Osteocyte (in vitro differentiated cells): Measurements from ENCODE around the gene SORBS1. TPM values are rescaled to one million over a fixed set of nuclear protein-coding genes. Genes with fewer than 3 reads are reported as not detected.

Experiments
- DNase-seq: peaks from one replicate; pipeline ENCODE4 v3.0.0; 2021; ENCODE audit warnings: mixed read lengths; ENCODE audit not compliant: unreplicated experiment; ENCODE audit errors: extremely low spot score
- H3K27ac Mint-ChIP-seq: one replicate; pipeline ENCODE4 v1.8.0; 2021; ENCODE audit warnings: mild to moderate bottlenecking, mixed read lengths; ENCODE audit not compliant: unreplicated experiment
- H3K27me3 Mint-ChIP-seq: one replicate; pipeline ENCODE4 v1.8.0; 2021; ENCODE audit warnings: mixed read lengths; ENCODE audit not compliant: unreplicated experiment
- H3K36me3 Mint-ChIP-seq: one replicate; pipeline ENCODE4 v1.8.0; 2021; ENCODE audit warnings: mixed read lengths; ENCODE audit not compliant: unreplicated experiment
- H3K4me1 Mint-ChIP-seq: one replicate; pipeline ENCODE4 v1.8.0; 2021; ENCODE audit warnings: mixed read lengths; ENCODE audit not compliant: unreplicated experiment
- H3K4me3 Mint-ChIP-seq: one replicate; pipeline ENCODE4 v1.8.0; 2021; ENCODE audit warnings: mild to moderate bottlenecking, moderate library complexity, mixed read lengths; ENCODE audit not compliant: unreplicated experiment
- H3K9me3 Mint-ChIP-seq: one replicate; pipeline ENCODE4 v1.8.0; 2021; ENCODE audit warnings: mixed read lengths; ENCODE audit not compliant: unreplicated experiment
- CTCF ChIP-seq: fragments of 200-600 bp; sonication (generic); IDR thresholded peaks from 2 replicates; pipeline ENCODE4 v1.5.0; 2021; ENCODE audit warnings: antibody characterized with exemption, mild to moderate bottlenecking, moderate library complexity
- total RNA-seq: library from RNA; stranded (reverse); gene quantifications from 2 replicates; pipeline ENCODE4 v1.2.1, GENCODE V29; 2021

Gene SORBS1
- total RNA-seq, 1 donor from 2014 or later: 1.7 TPM

- Mint-ChIP-seq H3K4me3 (no peak overlapping the region), H3K9me3 (no peaks in the 10 kb centered on the region), H3K27ac (no peak overlapping the region), H3K27me3 (no peaks in the 10 kb centered on the region), H3K4me1 (peaks cover 7% of the 10 kb centered on the region), H3K36me3 (no peaks in the 10 kb centered on the region)
- DNase-seq: no peak
- no peak for TF ChIP-seq CTCF
Measured at GRCh38 chr10:95296764-95297163, 264.4 kb downstream of the SORBS1 start.

- no peaks in the 10 kb centered on the region for H3K36me3 Mint-ChIP-seq
- DNase-seq: no peak
- TF ChIP-seq CTCF: no peak
- no peak overlapping the region for H3K4me3 Mint-ChIP-seq
- no peaks in the 10 kb centered on the region for H3K9me3 Mint-ChIP-seq
- no peak overlapping the region for H3K27ac Mint-ChIP-seq
- H3K27me3 Mint-ChIP-seq: no peaks in the 10 kb centered on the region
- H3K4me1 Mint-ChIP-seq: peaks cover 9% of the 10 kb centered on the region
Measured at GRCh38 chr10:95295031-95295755, 266.0 kb downstream of the SORBS1 start.

- H3K4me3 Mint-ChIP-seq: no peak overlapping the region
- DNase-seq: no peak
- no peaks in the 10 kb centered on the region for H3K36me3 Mint-ChIP-seq
- H3K4me1 Mint-ChIP-seq: peaks cover 21% of the 10 kb centered on the region
- no peaks in the 10 kb centered on the region for H3K9me3 Mint-ChIP-seq
- no peak for TF ChIP-seq CTCF
- no peaks in the 10 kb centered on the region for H3K27me3 Mint-ChIP-seq
- peak overlapping the region; percentile 0 for H3K27ac Mint-ChIP-seq
Measured at GRCh38 chr10:95293631-95294030, 267.5 kb downstream of the SORBS1 start.

- Mint-ChIP-seq H3K36me3 (no peaks in the 10 kb centered on the region), H3K4me1 (peaks cover 34% of the 10 kb centered on the region), H3K9me3 (no peaks in the 10 kb centered on the region), H3K4me3 (peak overlapping the region; percentile 69), H3K27ac (no peak overlapping the region), H3K27me3 (no peaks in the 10 kb centered on the region)
- no peak for DNase-seq
- no peak for TF ChIP-seq CTCF
Measured at GRCh38 chr10:95291365-95292039, 269.7 kb downstream of the SORBS1 start.
